Psoas muscle (tissue), 8 donors: ENCODE results near the gene VPS51. TPM values are rescaled to one million over a fixed set of nuclear protein-coding genes. Genes with fewer than 3 reads are reported as not detected.
A peak's percentile ranks its signal among the peaks of the same experiment; 100 is the strongest.

Source experiments
- ATAC-seq, 4 donors: fragments of 200-7000 bp; cut with Tn5 transposase; one replicate each; pipeline ENCODE4 v1.9.1; 2020; ENCODE audit warnings: moderate library complexity in 3 of 4, mild to moderate bottlenecking in 2 of 4
- DNase-seq, 2 donors: peaks; one replicate each; pipeline ENCODE4 v3.0.0-alpha.2; 2020
- H3K27ac ChIP-seq: fragments of 200-600 bp; one replicate; pipeline ENCODE4 v1.8.0; 2022
- H3K27me3 ChIP-seq, 3 donors: fragments of 200-600 bp in 1 of 3; one replicate each; pipeline versions ENCODE4 v1.6.1 to v1.8.0; 2013 to 2022; ENCODE audit warnings: low read length in 2 of 3, mild to moderate bottlenecking in 2 of 3, moderate library complexity in 1 of 3; ENCODE audit not compliant: insufficient read depth in 3 of 3
- H3K36me3 ChIP-seq, 2 donors: fragments of 200-600 bp in 1 of 2; one replicate each; pipeline versions ENCODE4 v1.6.1 to v1.8.0; 2013 to 2022; ENCODE audit warnings: low read depth in 1 of 2, mild to moderate bottlenecking in 1 of 2, moderate library complexity in 1 of 2; ENCODE audit not compliant: insufficient read depth in 1 of 2
- H3K4me1 ChIP-seq: fragments of 200-600 bp; one replicate; pipeline ENCODE4 v1.8.0; 2022
- H3K4me3 ChIP-seq: fragments of 200-600 bp; one replicate; pipeline ENCODE4 v1.8.0; 2022; ENCODE audit warnings: mild to moderate bottlenecking
- H3K9me3 ChIP-seq: fragments of 200-600 bp; one replicate; pipeline ENCODE4 v1.8.0; 2022
- WGBS, 3 donors: extraction: QIAGEN DNeasy Blood & Tissue Kit; methylation state at CpG; one replicate each; pipeline versions ENCODE4 v1.1.6 to v1.1.7; 2013; 5-methylcytosine and 5-hydroxymethylcytosine counted together
- intact Hi-C, 2 donors: fragments of 100-400 bp; cut with DNase I; formaldehyde crosslinking; loops; one replicate each; pipeline versions ENCODE4 v1.11.0 to v1.14.2; 2022
- polyA plus RNA-seq, 3 donors: library from polyadenylated mRNA; stranded (reverse); fragments of 200-250 nt; gene quantifications; one replicate each; pipeline ENCODE4 v1.2.3, GENCODE V29; 2013
- total RNA-seq, 4 donors: library from RNA; stranded (reverse); fragmentation: NEBNext Ultra II Directional in 2 of 4; extraction: Animal tissue kit (Norgen Biotek cat#: 25700) in 2 of 4; gene quantifications; one replicate each; pipeline versions ENCODE4 v1.2.1 to v1.2.4, GENCODE V29; 2021 to 2023
- TF ChIP-seq, protein P1 (sequence below): fragments of 200-600 bp; IDR thresholded peaks from one replicate; pipeline ENCODE4 v1.8.0; 2022; ENCODE audit warnings: antibody characterized with exemption
- donor health status: healthy with polysubstance abuse.
- donor health status: DM: no; HTN: no; CAD: no; lungs with moderate emphysema.
- donor health status: Bipolar disorder and iron deficiency.
- donor health status: healthy.
- donor health status: DM: yes; HTN: yes; CAD: no.
- donor health status: DM: no; HTN: no; CAD: no.
- donor health status: DM: no; HTN: no; CAD: no.
- donor health status: DM: yes; HTN: yes; CAD: no.

The VPS51 gene
- total and polyA plus RNA-seq, 7 donors, result 60.3 to 110 (median 90.5) TPM

DNA sequence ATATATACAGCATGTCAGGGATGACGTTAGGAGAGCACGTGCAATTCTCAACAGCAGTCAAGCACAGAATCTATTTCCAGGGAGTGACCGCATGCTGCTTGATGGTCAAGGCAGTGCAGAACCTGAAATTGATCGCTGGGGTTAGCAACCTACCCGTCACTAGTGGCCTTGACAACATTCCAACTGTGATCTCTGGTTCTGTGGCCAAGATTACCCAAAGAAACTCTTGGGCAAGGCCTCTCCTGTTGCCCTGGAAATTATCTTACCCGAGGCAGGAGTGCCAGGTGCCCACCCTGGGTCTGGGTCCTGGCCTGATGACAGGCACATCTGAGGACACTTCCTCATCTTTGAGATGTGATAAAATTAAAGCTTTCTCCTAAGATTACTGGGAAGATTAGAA lies 17.8 kb downstream of the VPS51 start:
- no peaks in the 10 kb centered on the region for H3K27me3 ChIP-seq
- 62 to 76% (median 71%) methylated on average over 6 of the region's 6 CpGs for WGBS, 3 donors
- H3K27ac ChIP-seq, result peak overlapping the region; percentile 15
- H3K4me1 ChIP-seq, result peaks cover 31% of the 10 kb centered on the region
- ATAC-seq (no peak), DNase-seq (no peak)
- no peak overlapping the region for H3K4me3 ChIP-seq
- TF ChIP-seq, protein P1, sequence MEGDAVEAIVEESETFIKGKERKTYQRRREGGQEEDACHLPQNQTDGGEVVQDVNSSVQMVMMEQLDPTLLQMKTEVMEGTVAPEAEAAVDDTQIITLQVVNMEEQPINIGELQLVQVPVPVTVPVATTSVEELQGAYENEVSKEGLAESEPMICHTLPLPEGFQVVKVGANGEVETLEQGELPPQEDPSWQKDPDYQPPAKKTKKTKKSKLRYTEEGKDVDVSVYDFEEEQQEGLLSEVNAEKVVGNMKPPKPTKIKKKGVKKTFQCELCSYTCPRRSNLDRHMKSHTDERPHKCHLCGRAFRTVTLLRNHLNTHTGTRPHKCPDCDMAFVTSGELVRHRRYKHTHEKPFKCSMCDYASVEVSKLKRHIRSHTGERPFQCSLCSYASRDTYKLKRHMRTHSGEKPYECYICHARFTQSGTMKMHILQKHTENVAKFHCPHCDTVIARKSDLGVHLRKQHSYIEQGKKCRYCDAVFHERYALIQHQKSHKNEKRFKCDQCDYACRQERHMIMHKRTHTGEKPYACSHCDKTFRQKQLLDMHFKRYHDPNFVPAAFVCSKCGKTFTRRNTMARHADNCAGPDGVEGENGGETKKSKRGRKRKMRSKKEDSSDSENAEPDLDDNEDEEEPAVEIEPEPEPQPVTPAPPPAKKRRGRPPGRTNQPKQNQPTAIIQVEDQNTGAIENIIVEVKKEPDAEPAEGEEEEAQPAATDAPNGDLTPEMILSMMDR, result no peak
- no peaks in the 10 kb centered on the region for H3K9me3 ChIP-seq
- intact Hi-C loops, result loop anchor here (5.0 to 10.0 kb wide), 2 partner anchors 102 to 269 kb away; partner anchors contain the start of genes ARL2 (in 1 of the 2) and CDC42BPG (in 1 of the 2)
- peaks cover 3 to 33% of the 10 kb centered on the region in 2 donors for H3K36me3 ChIP-seq

DNA sequence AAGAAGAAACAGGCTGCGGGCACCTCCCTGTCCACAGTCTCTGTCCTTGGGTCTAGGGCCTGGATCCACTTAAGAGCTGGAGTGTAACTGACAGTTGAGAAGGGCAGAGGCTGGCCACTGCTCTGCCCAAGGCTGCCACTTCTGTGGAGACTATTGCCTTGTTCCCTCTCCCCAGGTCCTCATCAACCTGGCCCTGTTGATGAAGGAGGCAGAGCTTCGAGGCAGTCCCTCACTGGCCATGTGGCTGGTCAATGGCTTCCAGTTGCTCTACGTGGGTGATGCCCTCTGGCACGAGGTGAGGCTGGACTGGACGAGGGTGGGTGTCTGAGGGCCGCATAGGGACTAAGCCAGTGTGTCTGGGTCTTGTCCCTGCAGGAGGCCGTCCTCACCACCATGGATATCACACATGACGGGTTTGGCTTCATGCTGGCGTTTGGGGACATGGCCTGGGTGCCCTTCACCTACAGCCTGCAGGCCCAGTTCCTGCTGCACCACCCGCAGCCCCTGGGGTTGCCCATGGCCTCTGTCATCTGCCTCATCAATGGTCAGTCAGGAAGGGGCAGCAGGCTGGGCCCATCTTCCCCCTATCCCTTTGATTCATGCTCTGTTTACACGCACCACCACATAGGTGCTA lies 18.6 kb downstream of the VPS51 start:
- ATAC-seq (no peak), DNase-seq (no peak)
- no peaks in the 10 kb centered on the region for H3K27me3 ChIP-seq
- peaks cover 31% of the 10 kb centered on the region for H3K4me1 ChIP-seq
- TF ChIP-seq, protein P1, result no peak
- peaks cover 4 to 33% of the 10 kb centered on the region in 2 donors for H3K36me3 ChIP-seq
- intact Hi-C loops, result loop anchor here (5.0 to 10.0 kb wide), 2 partner anchors 102 to 270 kb away; partner anchors contain the start of genes ARL2 (in 1 of the 2) and CDC42BPG (in 1 of the 2)
- H3K4me3 ChIP-seq, result no peak overlapping the region
- 73 to 82% (median 81%) methylated on average over 11 of the region's 11 CpGs for WGBS, 3 donors
- H3K9me3 ChIP-seq, result no peaks in the 10 kb centered on the region
- H3K27ac ChIP-seq, result no peak overlapping the region

DNA sequence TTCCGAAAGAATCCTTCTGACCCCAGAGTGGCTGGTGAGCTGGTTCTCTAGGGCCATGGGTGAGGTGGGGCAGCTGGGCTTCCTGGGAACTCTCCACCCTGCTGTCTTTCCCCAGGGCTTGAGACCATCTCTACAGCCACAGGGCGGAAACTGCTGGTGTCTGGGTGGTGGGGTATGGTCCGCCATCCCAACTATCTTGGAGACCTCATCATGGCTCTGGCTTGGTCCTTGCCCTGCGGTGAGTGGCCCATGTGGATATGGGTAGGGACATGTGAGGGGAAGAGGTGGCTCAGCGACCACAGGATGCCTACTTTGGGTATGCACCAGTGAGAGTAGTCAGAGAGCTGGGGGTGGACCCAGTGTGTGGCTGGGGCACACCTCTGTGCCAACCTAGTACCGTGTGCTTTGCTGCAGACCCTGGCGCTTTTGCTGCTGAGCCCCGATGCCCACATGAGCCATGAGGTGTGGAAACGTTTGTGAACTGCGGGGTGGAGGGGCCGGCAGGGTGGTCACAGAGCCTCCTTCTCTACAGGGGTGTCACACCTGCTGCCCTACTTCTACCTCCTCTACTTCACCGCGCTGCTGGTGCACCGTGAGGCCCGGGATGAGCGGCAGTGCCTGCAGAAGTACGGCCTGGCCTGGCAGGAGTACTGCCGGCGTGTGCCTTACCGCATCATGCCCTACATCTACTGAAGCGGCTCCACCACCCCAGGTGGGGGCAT lies 19.5 kb downstream of the VPS51 start:
- WGBS, 3 donors, result 85 to 92% (median 91%) methylated on average over 21 of the region's 21 CpGs
- H3K4me3 ChIP-seq, result peak overlapping the region; percentile 79
- no peaks in the 10 kb centered on the region for H3K27me3 ChIP-seq
- intact Hi-C loops, result loop anchor here in 1 of 2 donors (10.0 kb wide), 1 partner anchor 271 kb away; the partner anchor contains the start of gene CDC42BPG
- ATAC-seq (no peak), DNase-seq (no peak)
- peaks cover 7 to 39% of the 10 kb centered on the region in 2 donors for H3K36me3 ChIP-seq
- H3K9me3 ChIP-seq, result no peaks in the 10 kb centered on the region
- peak overlapping the region; percentile 81 for H3K27ac ChIP-seq
- peaks cover 29% of the 10 kb centered on the region for H3K4me1 ChIP-seq
- TF ChIP-seq, protein P1, result no peak

DNA sequence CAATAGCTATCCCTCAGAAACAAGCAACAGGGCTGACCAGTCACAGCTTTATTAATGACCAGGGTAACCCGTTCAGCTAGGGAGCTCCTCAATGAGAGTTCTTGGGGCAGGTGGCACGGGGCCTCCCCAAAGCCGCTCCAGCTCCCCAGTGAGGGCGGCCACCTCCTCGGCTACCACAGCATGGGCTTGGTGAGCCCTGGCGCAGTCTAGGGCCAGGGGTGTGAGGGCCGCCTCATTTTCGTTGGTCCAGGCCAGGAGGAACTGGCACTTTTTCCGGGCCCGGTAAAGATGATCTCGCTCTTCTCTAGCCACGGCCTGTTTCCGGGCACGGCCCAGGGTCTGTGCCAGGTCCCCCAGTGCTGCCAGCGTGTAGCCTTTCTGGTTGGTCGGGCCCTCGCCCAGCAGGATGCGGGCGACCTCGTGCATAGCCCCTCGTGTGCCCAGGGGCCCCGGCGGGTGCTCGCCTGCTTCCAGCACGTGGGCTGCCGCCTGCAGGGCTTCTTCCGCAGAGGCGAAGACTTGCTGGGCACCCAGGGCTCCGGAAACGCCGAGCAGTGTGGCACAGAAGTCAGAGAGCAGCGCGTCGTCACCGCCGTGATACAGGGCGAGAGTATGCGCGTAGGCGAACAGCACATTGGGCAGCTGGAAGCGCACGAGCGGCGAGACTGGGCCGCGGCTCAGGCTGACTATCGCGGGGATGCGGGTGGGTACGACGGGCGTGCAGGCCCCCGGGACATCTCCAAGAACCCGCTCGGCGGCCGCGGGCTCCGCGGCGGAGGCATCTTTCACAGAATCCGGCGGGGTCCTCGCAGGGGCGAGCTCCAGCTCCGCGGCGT lies 20.6 kb downstream of the VPS51 start:
- H3K36me3 ChIP-seq, result peaks cover 10 to 47% of the 10 kb centered on the region in 2 donors
- intact Hi-C loops, result loop anchor here in 1 of 2 donors (10.0 kb wide), 1 partner anchor 272 kb away; the partner anchor contains the start of gene CDC42BPG
- 13 to 22% (median 15%) methylated on average over 50 to 68 of the region's 68 CpGs for WGBS, 3 donors
- peaks cover 28% of the 10 kb centered on the region for H3K4me1 ChIP-seq
- ATAC-seq (peak; percentile 3 to 22 (median 11)), DNase-seq (peak in 1 of 2 donors; percentile 39)
- no peaks in the 10 kb centered on the region for H3K9me3 ChIP-seq
- peak overlapping the region; percentile 79 for H3K4me3 ChIP-seq
- peak overlapping the region; percentile 81 for H3K27ac ChIP-seq
- TF ChIP-seq, protein P1, result no peak
- H3K27me3 ChIP-seq, result no peaks in the 10 kb centered on the region
